ENCODE results near the gene CDK7. TPM values are rescaled to one million over a fixed set of nuclear protein-coding genes. Genes with fewer than 3 reads are reported as not detected.

Gene CDK7
- total and polyA plus RNA-seq, 9 of the 15 experiments (the other 6 are each of a cell fraction or from before 2014, with no cell fraction given), result 41.7 to 143 (median 65.3) TPM

DNA sequence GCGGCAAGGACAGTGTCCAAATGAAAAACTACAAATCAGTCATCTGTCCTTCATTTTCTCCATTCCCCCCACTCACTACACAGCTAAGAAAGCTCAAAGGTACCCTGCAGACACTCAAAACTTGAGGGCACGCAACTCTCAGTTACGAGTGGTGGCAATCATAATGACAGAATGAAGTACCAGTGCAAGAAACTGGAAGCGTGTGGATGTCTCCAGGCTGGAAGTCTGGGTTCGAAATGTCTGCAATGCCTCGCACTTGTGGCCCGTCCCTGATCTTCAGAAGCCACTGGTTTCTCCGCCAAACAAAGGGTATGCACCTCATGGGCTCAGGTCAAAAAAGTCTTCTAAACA, 45.9 kb upstream of the CDK7 start:
- no peaks in the 10 kb centered on the region for H3K9me1 ChIP-seq (ENCODE audit: control insufficient read depth, insufficient read depth, low read length)
- H4K20me1 ChIP-seq (replicated peaks; ENCODE audit: control insufficient read depth, insufficient read depth, low read length), result no peaks in the 10 kb centered on the region
- peak overlapping the region; percentile 92 for H2AFZ ChIP-seq (ENCODE audit: low read depth, low read length)
- no peaks in the 10 kb centered on the region for H3K27me3 ChIP-seq (ENCODE audit: control insufficient read depth in 2 of 2, insufficient read depth in 2 of 2, low read length in 2 of 2)
- H3K9ac ChIP-seq (ENCODE audit: insufficient read depth in 1 of 2, low read depth in 2 of 2, low read length in 2 of 2), result peak overlapping the region; percentile 88 to 95
- CTCF ChIA-PET (ENCODE audit: low intra/inter-chr PET ratio), result no interaction called here
- DNase-seq (ENCODE audit: extremely low read depth in 1 of 4, low spot score in 3 of 4), result peak in 1 of 4 experiments; percentile 13
- TF ChIP-seq SMARCC2 (IDR thresholded peaks at IDR 0.05; ENCODE audit: low read depth), result 0 out of 2 replicates have a peak, but pooled peaks have one; percentile 30
- TF ChIP-seq XRCC5 (IDR thresholded peaks at IDR 0.05; ENCODE audit: low read depth, low read length), result 0 out of 2 replicates have a peak, but pooled peaks have one; percentile 23
- peak; percentile 48 for TF ChIP-seq SAP30 (IDR thresholded peaks at IDR 0.05; ENCODE audit: borderline replicate concordance, insufficient read depth, low read depth, low read length, poor library complexity, severe bottlenecking)
- TF ChIP-seq, protein P1, sequence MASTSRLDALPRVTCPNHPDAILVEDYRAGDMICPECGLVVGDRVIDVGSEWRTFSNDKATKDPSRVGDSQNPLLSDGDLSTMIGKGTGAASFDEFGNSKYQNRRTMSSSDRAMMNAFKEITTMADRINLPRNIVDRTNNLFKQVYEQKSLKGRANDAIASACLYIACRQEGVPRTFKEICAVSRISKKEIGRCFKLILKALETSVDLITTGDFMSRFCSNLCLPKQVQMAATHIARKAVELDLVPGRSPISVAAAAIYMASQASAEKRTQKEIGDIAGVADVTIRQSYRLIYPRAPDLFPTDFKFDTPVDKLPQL (IDR thresholded peaks at IDR 0.05; ENCODE audit: extremely low read depth, insufficient read length), result no peak
- TF ChIP-seq EZH2 (IDR thresholded peaks at IDR 0.05; ENCODE audit: borderline replicate concordance, low read depth, low read length), result no peak
- TF ChIP-seq, protein P2, sequence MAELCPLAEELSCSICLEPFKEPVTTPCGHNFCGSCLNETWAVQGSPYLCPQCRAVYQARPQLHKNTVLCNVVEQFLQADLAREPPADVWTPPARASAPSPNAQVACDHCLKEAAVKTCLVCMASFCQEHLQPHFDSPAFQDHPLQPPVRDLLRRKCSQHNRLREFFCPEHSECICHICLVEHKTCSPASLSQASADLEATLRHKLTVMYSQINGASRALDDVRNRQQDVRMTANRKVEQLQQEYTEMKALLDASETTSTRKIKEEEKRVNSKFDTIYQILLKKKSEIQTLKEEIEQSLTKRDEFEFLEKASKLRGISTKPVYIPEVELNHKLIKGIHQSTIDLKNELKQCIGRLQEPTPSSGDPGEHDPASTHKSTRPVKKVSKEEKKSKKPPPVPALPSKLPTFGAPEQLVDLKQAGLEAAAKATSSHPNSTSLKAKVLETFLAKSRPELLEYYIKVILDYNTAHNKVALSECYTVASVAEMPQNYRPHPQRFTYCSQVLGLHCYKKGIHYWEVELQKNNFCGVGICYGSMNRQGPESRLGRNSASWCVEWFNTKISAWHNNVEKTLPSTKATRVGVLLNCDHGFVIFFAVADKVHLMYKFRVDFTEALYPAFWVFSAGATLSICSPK (IDR thresholded peaks at IDR 0.05; ENCODE audit: borderline replicate concordance), result 0 out of 2 replicates have a peak, but pooled peaks have one; percentile 80
- H3K36me3 ChIP-seq (ENCODE audit: control insufficient read depth, insufficient read depth, low read length), result peaks cover 17% of the 10 kb centered on the region; the same call in 1 of the 3 replicates
- WGBS (ENCODE audit: insufficient coverage, low coverage, missing lambda C conversion rate), result under 1% methylated on average over 8 of the region's 8 CpGs
- ATAC-seq, result peak; percentile 13
- H3K9me3 ChIP-seq (replicated peaks; ENCODE audit: control insufficient read depth, insufficient read depth, low read depth, low read length), result no peaks in the 10 kb centered on the region
- H3K4me3 ChIP-seq, result peak overlapping the region; percentile 76
- in situ Hi-C loops (cut with MboI), result no loop called here
- POLR2A ChIA-PET, result interaction anchor here (2.1 to 3.0 kb wide), 2 partner anchors 11 kb away, joined by 6 to 17 read pairs; no protein-coding TSS in a partner anchor
- peaks cover 7 to 8% of the 10 kb centered on the region in 2 experiments; a peak in 4 of 5 replicates for H3K4me1 ChIP-seq (replicated peaks in 1 of 2; ENCODE audit: control insufficient read depth in 2 of 2, insufficient read depth in 2 of 2, low read length in 2 of 2)
- intact Hi-C loops (cut with micrococcal nuclease), result loop anchor here (2.0 kb wide), 1 partner anchor 28 kb away; a partner anchor contains a TSS
- peaks cover 23% of the 10 kb centered on the region for H3K79me2 ChIP-seq (ENCODE audit: control insufficient read depth, insufficient read depth, low read length)
- peak; percentile 40 for FAIRE-seq
- H3K4me2 ChIP-seq (ENCODE audit: insufficient read depth, low read length), result peak overlapping the region; percentile 94
- H3K27ac ChIP-seq (ENCODE audit: extremely low read depth, low read depth, low read length), result peak overlapping the region; percentile 94
- BruUV-seq (replicated peaks), result TSS peak; percentile 96

Data from K562 (cell line).